Thyroid gland (tissue), 4 donors: ENCODE results near the gene MOCS2.

Experiments
- CTCF ChIP-seq, 6 experiments: fragments of 200-600 bp in 3 of 6; fragments of 450-650 bp in 3 of 6; sonication (generic) in 3 of 6; IDR thresholded peaks; one replicate each; pipeline ENCODE4 v1.5.1; 2016 to 2019; ENCODE audit warnings: antibody characterized with exemption in 6 of 6, mild to moderate bottlenecking in 2 of 6, inconsistent platforms in 1 of 6, moderate library complexity in 1 of 6
- POLR2A ChIP-seq, 2 donors: fragments of 450-650 bp; IDR thresholded peaks; one replicate each; pipeline ENCODE4 v1.6.1; 2017; ENCODE audit warnings: antibody characterized with exemption in 2 of 2, mild to moderate bottlenecking in 2 of 2, moderate library complexity in 1 of 2

DNA sequence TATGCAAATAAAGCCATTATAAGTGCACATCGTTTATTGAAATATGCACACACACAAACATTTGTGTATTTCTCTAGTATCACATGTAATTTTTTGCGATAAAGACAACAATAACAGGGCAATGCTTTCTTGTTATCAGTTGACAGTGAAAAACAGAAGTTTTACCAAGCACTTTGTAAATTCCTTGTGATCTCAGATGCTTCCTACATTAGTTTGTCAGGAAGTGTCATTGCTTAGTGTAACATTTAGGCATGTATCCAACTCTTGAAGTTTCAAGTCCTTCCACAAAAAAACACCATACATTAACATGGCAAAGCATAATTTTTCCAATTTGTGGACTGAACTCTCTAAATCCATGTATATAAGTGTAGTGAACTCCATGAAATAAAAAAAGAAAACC lies 46.4 kb downstream of the MOCS2 start:
- TF ChIP-seq CTCF (IDR thresholded peaks at IDR 0.05) (no peak), POLR2A (IDR thresholded peaks at IDR 0.05) (no peak)
